Spleen (tissue), 11 donors: ENCODE results near the gene CELA2A. TPM values are rescaled to one million over a fixed set of nuclear protein-coding genes. Genes with fewer than 3 reads are reported as not detected.

Source experiments
- DNase-seq: peaks from one replicate; pipeline ENCODE4 v3.0.0-alpha.2; 2020
- H3K27ac ChIP-seq, 8 donors: fragments of 200-600 bp; sonication (generic) in 7 of 8; 1 replicate in 4 of 8; 2 replicates in 4 of 8; pipeline versions ENCODE4 v1.5.0 to v1.8.0; 2016 to 2021; ENCODE audit warnings: inconsistent platforms in 4 of 8, mild to moderate bottlenecking in 4 of 8, moderate library complexity in 1 of 8
- H3K27me3 ChIP-seq, 7 donors: fragments of 200-600 bp; sonication (generic) in 6 of 7; replicated peaks in 1 of 7; 1 replicate in 4 of 7; 2 replicates in 3 of 7; pipeline versions ENCODE4 v1.5.0 to v1.8.0; 2016 to 2021; ENCODE audit warnings: inconsistent platforms in 3 of 7, mild to moderate bottlenecking in 1 of 7
- H3K36me3 ChIP-seq, 6 donors: fragments of 200-600 bp; sonication (generic) in 5 of 6; 1 replicate in 4 of 6; 2 replicates in 2 of 6; pipeline versions ENCODE4 v1.5.0 to v1.8.0; 2016 to 2021; ENCODE audit warnings: inconsistent platforms in 2 of 6
- H3K4me1 ChIP-seq, 6 donors: fragments of 200-600 bp; sonication (generic) in 5 of 6; 1 replicate in 3 of 6; 2 replicates in 3 of 6; pipeline versions ENCODE4 v1.5.0 to v1.8.0; 2016 to 2021; ENCODE audit warnings: inconsistent platforms in 3 of 6
- H3K4me3 ChIP-seq, 8 donors: fragments of 200-600 bp; sonication (generic) in 7 of 8; 1 replicate in 4 of 8; 2 replicates in 4 of 8; pipeline versions ENCODE4 v1.5.0 to v1.8.0; 2016 to 2021; ENCODE audit warnings: inconsistent platforms in 4 of 8, mild to moderate bottlenecking in 4 of 8, moderate library complexity in 2 of 8
- H3K9me3 ChIP-seq, 8 donors: fragments of 200-600 bp; sonication (generic) in 7 of 8; 1 replicate in 4 of 8; 2 replicates in 4 of 8; pipeline versions ENCODE4 v1.5.0 to v1.8.0; 2016 to 2021; ENCODE audit warnings: inconsistent platforms in 4 of 8
- POLR2A ChIP-seq, 3 donors: fragments of 450-650 bp; IDR thresholded peaks; one replicate each; pipeline ENCODE4 v1.5.1; 2017; ENCODE audit warnings: antibody characterized with exemption in 3 of 3, mild to moderate bottlenecking in 1 of 3
- POLR2AphosphoS5 ChIP-seq, 3 donors: sonication (generic); formaldehyde crosslinking; IDR thresholded peaks; one replicate each; pipeline ENCODE4 v1.5.1; 2017; ENCODE audit warnings: antibody characterized with exemption in 3 of 3
- WGBS, 5 donors: extraction: QIAGEN DNeasy Blood & Tissue Kit in 3 of 5; methylation state at CpG; one replicate each; pipeline versions ENCODE4 v1.1.5 to v1.1.7; 2013 to 2018; 5-methylcytosine and 5-hydroxymethylcytosine counted together
- intact Hi-C: fragments of 100-400 bp; cut with DNase I; formaldehyde crosslinking; loops from one replicate; pipeline ENCODE4 v1.15.0; 2023; ENCODE audit warnings: low total_unique reads
- polyA plus RNA-seq, 3 donors: library from polyadenylated mRNA; stranded (reverse); fragments of 200-250 nt; gene quantifications; one replicate each; pipeline ENCODE4 v1.2.1, GENCODE V29; 2013
- total RNA-seq, 7 donors: library from RNA; depleted of rRNA in 3 of 7; stranded (reverse); fragments of >200 nt in 3 of 7; fragmentation: NEBNext Ultra II Directional in 4 of 7; extraction: Animal tissue kit (Norgen Biotek cat#: 25700) in 4 of 7; gene quantifications; one replicate each; pipeline versions ENCODE4 v1.1.0 to v1.2.1, GENCODE V29; 2016 to 2021
- TF ChIP-seq, protein P1 (sequence below), 11 experiments: fragments of 200-600 bp in 7 of 11; fragments of 450-650 bp in 4 of 11; sonication (generic) in 4 of 11; IDR thresholded peaks in 8 of 11; conservative IDR thresholded peaks in 3 of 11; 1 replicate in 7 of 11; 2 replicates in 4 of 11; pipeline versions ENCODE4 v1.4.0 to v1.8.0; 2016 to 2021; ENCODE audit warnings: antibody characterized with exemption in 11 of 11, inconsistent platforms in 4 of 11, mild to moderate bottlenecking in 1 of 11
- donor health status: healthy with polysubstance abuse.
- donor health status: DM: no; HTN: no; CAD: no; lungs with moderate emphysema.
- donor health status: DM: no; HTN: no; CAD: no.
- donor health status: Bipolar disorder and iron deficiency.
- donor health status: healthy.
- donor health status: DM: no; HTN: no; CAD: no.
- donor health status: DM: yes; HTN: yes; CAD: no.

CELA2A gene
- total and polyA plus RNA-seq, 10 donors = 0.09 to 0.79 (median 0.30) TPM; not detected in 4

DNA sequence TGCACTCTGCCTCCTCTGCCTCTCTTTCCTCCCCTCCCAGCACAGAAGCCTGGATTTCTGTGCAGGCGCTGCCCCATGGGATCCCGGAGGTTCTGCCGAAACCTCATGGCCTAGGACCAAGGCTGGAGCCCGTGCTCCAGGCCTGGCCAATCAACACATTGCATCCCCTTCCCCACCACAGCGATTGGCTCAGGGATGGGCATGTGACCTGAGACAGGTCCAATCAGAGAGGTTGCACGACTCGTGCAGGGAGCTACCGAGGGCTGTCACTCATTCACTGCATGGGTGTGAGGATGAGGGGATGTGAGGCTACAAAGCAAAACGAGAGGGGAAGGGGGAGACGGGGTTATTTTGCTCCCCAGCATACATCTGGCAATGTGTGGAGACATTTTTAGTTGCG is 16.1 kb downstream of the CELA2A start:
- no peaks in the 10 kb centered on the region for H3K27me3 ChIP-seq
- H3K27ac ChIP-seq = no peak overlapping the region
- H3K4me3 ChIP-seq = no peak overlapping the region
- TF ChIP-seq, protein P1, sequence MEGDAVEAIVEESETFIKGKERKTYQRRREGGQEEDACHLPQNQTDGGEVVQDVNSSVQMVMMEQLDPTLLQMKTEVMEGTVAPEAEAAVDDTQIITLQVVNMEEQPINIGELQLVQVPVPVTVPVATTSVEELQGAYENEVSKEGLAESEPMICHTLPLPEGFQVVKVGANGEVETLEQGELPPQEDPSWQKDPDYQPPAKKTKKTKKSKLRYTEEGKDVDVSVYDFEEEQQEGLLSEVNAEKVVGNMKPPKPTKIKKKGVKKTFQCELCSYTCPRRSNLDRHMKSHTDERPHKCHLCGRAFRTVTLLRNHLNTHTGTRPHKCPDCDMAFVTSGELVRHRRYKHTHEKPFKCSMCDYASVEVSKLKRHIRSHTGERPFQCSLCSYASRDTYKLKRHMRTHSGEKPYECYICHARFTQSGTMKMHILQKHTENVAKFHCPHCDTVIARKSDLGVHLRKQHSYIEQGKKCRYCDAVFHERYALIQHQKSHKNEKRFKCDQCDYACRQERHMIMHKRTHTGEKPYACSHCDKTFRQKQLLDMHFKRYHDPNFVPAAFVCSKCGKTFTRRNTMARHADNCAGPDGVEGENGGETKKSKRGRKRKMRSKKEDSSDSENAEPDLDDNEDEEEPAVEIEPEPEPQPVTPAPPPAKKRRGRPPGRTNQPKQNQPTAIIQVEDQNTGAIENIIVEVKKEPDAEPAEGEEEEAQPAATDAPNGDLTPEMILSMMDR (IDR thresholded peaks at IDR 0.05 in 8 of 11, conservative IDR thresholded peaks at IDR 0.05 in 3 of 11) = no peak
- TF ChIP-seq POLR2AphosphoS5 (IDR thresholded peaks at IDR 0.05) (no peak), POLR2A (IDR thresholded peaks at IDR 0.05) (no peak)
- no peak for DNase-seq
- no peaks in the 10 kb centered on the region for H3K4me1 ChIP-seq
- H3K36me3 ChIP-seq = no peaks in the 10 kb centered on the region
- 84 to 93% (median 87%) methylated on average over 11 of the region's 11 CpGs for WGBS, 5 donors
- H3K9me3 ChIP-seq = peaks cover 0 to 6% (median 0%) of the 10 kb centered on the region in 8 donors
- intact Hi-C loops = no loop called here

DNA sequence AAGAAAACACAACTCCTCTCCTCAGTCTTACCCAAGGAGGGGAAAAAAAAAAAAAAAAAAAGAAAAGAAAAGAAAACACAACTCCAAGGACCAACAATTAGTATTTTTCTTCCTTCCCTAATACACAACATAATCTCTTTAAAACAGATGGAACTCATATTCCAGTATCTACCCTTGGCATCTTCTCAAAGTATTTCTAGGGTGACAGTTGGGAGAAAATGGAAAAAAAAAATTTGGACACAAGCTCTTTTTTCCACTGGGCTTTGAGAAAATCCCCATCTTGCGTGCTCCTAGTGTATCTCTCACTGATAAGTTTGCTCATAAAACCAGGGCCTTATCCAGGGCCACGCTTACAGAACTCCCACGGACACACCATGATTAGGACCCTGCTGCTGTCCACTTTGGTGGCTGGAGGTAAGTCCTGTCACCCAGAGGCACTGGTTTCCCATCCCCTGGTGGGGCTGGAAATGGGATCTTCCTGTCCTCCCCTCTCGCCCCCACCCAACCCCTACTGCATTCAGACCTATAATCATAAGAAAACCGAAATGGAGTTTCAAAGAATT is 19.3 kb downstream of the CELA2A start, which contains the start of gene CELA2B:
TSS of gene CELA2B (plus strand) at position 353 of the 563 bp plus-strand sequence. CDS start at position 375, 22 bp downstream.
- Histone ChIP-seq H3K4me3 (no peak within 1 kb of the TSS), H3K36me3 (no peaks in the 10 kb centered on the region), H3K27me3 (no peaks in the 10 kb centered on the region), H3K4me1 (no peaks in the 10 kb centered on the region), H3K9me3 (peaks cover 0 to 2% (median 0%) of the 10 kb centered on the region in 8 donors), H3K27ac (no peak within 1 kb of the TSS)
- 80 to 92% (median 85%) methylated on average over 5 of the region's 5 CpGs for WGBS, 5 donors
- intact Hi-C loops = no loop called here
- DNase-seq = no peak
- TF ChIP-seq POLR2A (IDR thresholded peaks at IDR 0.05) (no peak), POLR2AphosphoS5 (IDR thresholded peaks at IDR 0.05) (no peak)
- TF ChIP-seq, protein P1 (IDR thresholded peaks at IDR 0.05 in 8 of 11, conservative IDR thresholded peaks at IDR 0.05 in 3 of 11) = no peak

DNA sequence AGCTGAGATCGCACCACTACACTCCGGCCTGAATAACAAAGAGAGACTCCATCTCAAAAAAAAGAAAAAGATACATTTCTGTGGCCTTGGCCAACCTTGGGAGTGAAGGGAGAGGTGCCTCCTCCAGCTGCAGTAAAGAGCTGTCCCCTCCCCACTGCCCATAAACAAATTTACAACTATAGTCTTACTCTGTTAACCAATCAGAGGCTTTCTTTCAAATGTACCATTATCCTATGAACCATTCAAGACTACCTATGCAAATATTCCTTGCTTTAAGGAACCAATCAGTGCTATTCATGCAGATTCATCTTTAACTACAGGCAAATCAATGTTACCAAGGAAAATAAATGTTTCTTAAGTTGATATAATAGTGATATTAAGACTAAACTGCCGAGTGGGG is 20.4 kb downstream of the CELA2A start:
- 91 to 95% (median 94%) methylated on average over 3 of the region's 3 CpGs for WGBS, 5 donors
- Histone ChIP-seq H3K27me3 (no peaks in the 10 kb centered on the region), H3K4me1 (no peaks in the 10 kb centered on the region), H3K27ac (no peak overlapping the region), H3K9me3 (no peaks in the 10 kb centered on the region), H3K36me3 (no peaks in the 10 kb centered on the region), H3K4me3 (no peak overlapping the region)
- TF ChIP-seq, protein P1 (IDR thresholded peaks at IDR 0.05 in 8 of 11, conservative IDR thresholded peaks at IDR 0.05 in 3 of 11) = no peak
- TF ChIP-seq POLR2A (IDR thresholded peaks at IDR 0.05) (no peak), POLR2AphosphoS5 (IDR thresholded peaks at IDR 0.05) (no peak)
- DNase-seq = no peak
- intact Hi-C loops = no loop called here

DNA sequence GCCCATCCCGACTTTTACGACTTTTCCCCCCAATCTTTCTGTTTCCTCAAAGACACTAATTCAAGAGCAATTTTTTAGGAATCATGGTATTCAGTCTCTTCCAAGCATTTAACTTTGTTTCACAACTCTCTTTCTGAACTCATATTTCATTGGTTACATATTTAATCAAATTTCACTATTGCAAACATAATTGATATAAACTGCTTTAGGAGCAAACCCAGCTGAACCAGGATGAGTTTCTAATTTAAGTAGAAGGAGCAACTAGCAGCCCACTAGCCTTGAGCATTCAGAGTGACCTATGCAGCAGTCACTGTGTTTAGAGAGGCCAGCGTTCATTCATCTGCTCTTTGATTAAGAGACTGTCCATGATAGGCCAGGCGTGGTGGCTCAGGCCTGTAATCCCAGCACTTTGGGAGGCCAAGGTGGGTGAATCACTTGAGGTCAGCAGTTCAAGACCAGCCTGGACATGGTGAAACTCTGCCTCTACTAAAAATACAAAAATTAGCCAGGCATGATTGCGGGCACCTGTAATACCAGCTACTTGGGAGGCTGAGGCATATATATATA is 21.2 kb downstream of the CELA2A start:
- DNase-seq = no peak
- no peaks in the 10 kb centered on the region for H3K9me3 ChIP-seq
- no peaks in the 10 kb centered on the region for H3K27me3 ChIP-seq
- no peaks in the 10 kb centered on the region for H3K4me1 ChIP-seq
- H3K36me3 ChIP-seq = no peaks in the 10 kb centered on the region
- TF ChIP-seq, protein P1 (IDR thresholded peaks at IDR 0.05 in 8 of 11, conservative IDR thresholded peaks at IDR 0.05 in 3 of 11) = no peak
- TF ChIP-seq POLR2AphosphoS5 (IDR thresholded peaks at IDR 0.05) = no peak
- TF ChIP-seq POLR2A (IDR thresholded peaks at IDR 0.05) = no peak
- WGBS, 5 donors = 92 to 94% (median 92%) methylated on average over 4 to 5 of the region's 5 CpGs
- H3K27ac ChIP-seq = no peak overlapping the region
- H3K4me3 ChIP-seq = no peak overlapping the region
- intact Hi-C loops = no loop called here
